PC-9 (cell line): ENCODE measurements around the gene CDK11B. TPM values are rescaled to one million over a fixed set of nuclear protein-coding genes. Genes with fewer than 3 reads are reported as not detected.

Source experiments
- BruUV-seq: library from RNA; stranded (reverse); fragments of 400-500 nt; replicated peaks from 2 replicates; lab custom pipeline; 2021; lab: Mats Ljungman, UMichigan
- CTCF ChIA-PET: fragments of 300-600 bp; sonication (Branson Sonifier 250); formaldehyde crosslinking; loops from one replicate; lab custom pipeline; 2022; ENCODE audit warnings: antibody characterized with exemption; lab: Charles Lee
- POLR2A ChIA-PET: fragments of 300-600 bp; sonication (Branson Sonifier 250); formaldehyde crosslinking; loops from one replicate; lab custom pipeline; 2022; ENCODE audit warnings: antibody characterized with exemption; ENCODE audit not compliant: unreplicated experiment; lab: Charles Lee
- DNase-seq, 2 experiments: peaks; one replicate each; pipeline versions ENCODE4 v3.0.0 to v3.0.0-alpha.2; 2015 to 2022; ENCODE audit warnings: mixed read lengths in 1 of 2
- H2AFZ ChIP-seq: fragments of 200-600 bp; sonication (generic); 2 replicates; pipeline ENCODE4 v1.8.1; 2017; ENCODE audit warnings: antibody characterized with exemption
- H3F3A ChIP-seq: fragments of 200-600 bp; sonication (generic); 2 replicates; pipeline ENCODE4 v1.8.1; 2017; ENCODE audit warnings: antibody characterized with exemption, mild to moderate bottlenecking, low read depth; ENCODE audit not compliant: insufficient read depth
- H3K27ac ChIP-seq: fragments of 200-600 bp; sonication (generic); 2 replicates; pipeline ENCODE4 v1.6.1; 2016; ENCODE audit warnings: mixed run types
- H3K27me3 ChIP-seq: fragments of 200-600 bp; sonication (generic); 2 replicates; pipeline ENCODE4 v1.6.1; 2016; ENCODE audit warnings: low read depth, mixed run types; ENCODE audit not compliant: insufficient read depth
- H3K36me3 ChIP-seq: fragments of 200-600 bp; sonication (generic); 2 replicates; pipeline ENCODE4 v1.6.1; 2016; ENCODE audit warnings: low read depth, mixed run types
- H3K4me1 ChIP-seq: fragments of 200-600 bp; sonication (generic); replicated peaks from 2 replicates; pipeline ENCODE4 v1.6.1; 2016; ENCODE audit warnings: mixed run types; ENCODE audit not compliant: insufficient read depth
- H3K4me2 ChIP-seq: fragments of 200-600 bp; sonication (generic); 2 replicates; pipeline ENCODE4 v1.6.1; 2017; ENCODE audit warnings: mixed run types
- H3K4me3 ChIP-seq: fragments of 200-600 bp; sonication (generic); 2 replicates; pipeline ENCODE4 v1.6.1; 2016; ENCODE audit warnings: mixed run types
- H3K79me2 ChIP-seq: fragments of 200-600 bp; sonication (generic); 2 replicates; pipeline ENCODE4 v1.6.1; 2017; ENCODE audit warnings: low read depth, mixed run types
- H3K9me2 ChIP-seq: fragments of 200-600 bp; sonication (generic); 2 replicates; pipeline ENCODE4 v1.8.1; 2017; ENCODE audit warnings: mild to moderate bottlenecking; ENCODE audit not compliant: insufficient read depth
- H3K9me3 ChIP-seq: fragments of 200-600 bp; sonication (generic); 2 replicates; pipeline ENCODE4 v1.8.1; 2016; ENCODE audit warnings: low read depth; ENCODE audit not compliant: insufficient read depth
- H4K20me1 ChIP-seq: fragments of 200-600 bp; sonication (generic); 2 replicates; pipeline ENCODE4 v1.8.1; 2017; ENCODE audit not compliant: insufficient read depth
- CTCF ChIP-seq: fragments of 200-600 bp; sonication (generic); conservative IDR thresholded peaks from 2 replicates; pipeline ENCODE4 v1.6.1; 2017; ENCODE audit warnings: mixed run types, antibody characterized with exemption, mild to moderate bottlenecking, moderate library complexity
- EZH2 ChIP-seq: fragments of 200-600 bp; sonication (generic); IDR thresholded peaks from 2 replicates; pipeline ENCODE4 v1.8.0; 2017; ENCODE audit warnings: antibody characterized with exemption, low read depth
- intact Hi-C: fragments of 100-400 bp; cut with micrococcal nuclease; formaldehyde crosslinking; loops from one replicate; pipeline ENCODE4 v1.10.0; 2022; ENCODE audit not compliant: unreplicated experiment
- total RNA-seq: library from RNA; stranded (reverse); gene quantifications from 2 replicates; pipeline ENCODE4 v1.2.3, GENCODE V29; 2021

Gene CDK11B
- total RNA-seq, 1 experiment from 2014 or later: 21.2 TPM

DNA sequence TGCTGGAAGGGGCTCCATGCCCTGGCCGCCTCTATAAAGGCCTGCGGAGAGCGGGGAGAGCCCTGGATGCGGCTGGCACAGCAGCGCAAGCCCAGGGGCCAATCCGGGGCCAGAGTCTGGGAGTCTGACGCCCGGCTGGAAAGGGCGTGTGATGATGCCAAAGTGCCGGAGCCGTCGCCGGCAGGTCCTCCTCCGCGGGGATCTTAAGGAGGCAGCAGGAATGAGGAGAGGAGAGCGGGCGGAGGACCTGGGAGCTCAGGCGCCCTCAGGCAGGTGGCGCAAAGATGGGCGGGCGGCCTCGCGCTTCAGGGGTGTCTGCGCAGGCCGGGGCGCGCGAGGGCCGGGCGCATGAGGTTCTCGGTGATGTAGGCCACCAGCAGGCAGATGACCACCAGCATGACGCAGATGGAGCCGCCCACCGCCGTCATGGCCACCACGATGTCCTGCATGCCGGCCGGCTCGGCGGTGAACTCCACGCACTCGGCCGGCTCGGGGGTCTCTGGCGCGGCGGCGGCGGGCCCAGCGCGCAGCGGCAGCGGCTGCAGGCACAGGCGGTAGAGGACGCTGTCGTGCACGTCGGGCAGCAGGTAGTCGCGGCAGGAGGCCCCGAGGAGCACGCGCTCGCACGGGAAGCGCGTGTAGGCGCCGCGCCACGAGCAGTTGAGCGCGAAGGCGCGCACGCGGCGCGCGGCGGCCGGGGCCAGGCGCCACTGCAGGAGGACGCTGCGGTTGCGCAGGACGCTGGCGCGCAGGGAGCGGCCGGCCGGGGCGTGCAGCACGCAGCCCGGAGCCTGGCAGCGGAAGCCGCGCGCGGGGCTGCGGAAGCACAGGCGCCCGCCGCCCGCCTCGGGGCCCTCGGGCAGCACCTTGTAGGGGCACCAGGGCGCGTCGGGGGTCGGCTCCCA lies 59.5 kb downstream of the CDK11B start:
- no peaks in the 10 kb centered on the region for H3K9me3 ChIP-seq
- no peaks in the 10 kb centered on the region for H3K4me1 ChIP-seq
- BruUV-seq: no TSS peak
- CTCF ChIA-PET: no interaction called here
- no peaks in the 10 kb centered on the region for H3K9me2 ChIP-seq
- TF ChIP-seq CTCF (no peak), EZH2 (no peak)
- POLR2A ChIA-PET: no interaction called here
- H3K27me3 ChIP-seq: peaks cover 18% of the 10 kb centered on the region; the same call in 1 of the 2 replicates
- intact Hi-C loops: no loop called here
- no peaks in the 10 kb centered on the region for H3K79me2 ChIP-seq
- no peak overlapping the region for H3K27ac ChIP-seq
- peaks cover 11% of the 10 kb centered on the region; the same call in 1 of the 2 replicates for H3F3A ChIP-seq
- H2AFZ ChIP-seq: no peak overlapping the region
- no peak for DNase-seq
- no peak overlapping the region for H3K4me2 ChIP-seq
- H3K4me3 ChIP-seq: no peak overlapping the region
- H4K20me1 ChIP-seq: no peaks in the 10 kb centered on the region
- H3K36me3 ChIP-seq: no peaks in the 10 kb centered on the region

GRCh38 chr1:1598720-1599029 lies 60.1 kb downstream of the CDK11B start:
- Histone ChIP-seq H3K9me2 (no peaks in the 10 kb centered on the region), H3K27ac (no peak overlapping the region), H2AFZ (no peak overlapping the region), H3K79me2 (no peaks in the 10 kb centered on the region), H3K27me3 (peaks cover 18% of the 10 kb centered on the region; the same call in 1 of the 2 replicates), H3F3A (peaks cover 11% of the 10 kb centered on the region; the same call in 1 of the 2 replicates), H3K4me2 (no peak overlapping the region), H3K9me3 (no peaks in the 10 kb centered on the region), H3K4me1 (no peaks in the 10 kb centered on the region), H3K4me3 (no peak overlapping the region), H3K36me3 (no peaks in the 10 kb centered on the region), H4K20me1 (no peaks in the 10 kb centered on the region)
- ChIA-PET POLR2A (no interaction called here), CTCF (no interaction called here)
- intact Hi-C loops: no loop called here
- no peak for DNase-seq
- TF ChIP-seq CTCF (no peak), EZH2 (no peak)
- BruUV-seq: no TSS peak

GRCh38 chr1:1598051-1598719 lies 60.6 kb downstream of the CDK11B start:
- H2AFZ ChIP-seq: no peak overlapping the region

More at GRCh38 chr1:1598051-1598719, 60.6 kb downstream of the CDK11B start:
- H3K9me2 ChIP-seq: no peaks in the 10 kb centered on the region
- ChIA-PET POLR2A (no interaction called here), CTCF (no interaction called here)
- BruUV-seq: no TSS peak
- no peaks in the 10 kb centered on the region for H3K79me2 ChIP-seq
- H3K4me2 ChIP-seq: no peak overlapping the region
- H3F3A ChIP-seq: peaks cover 11% of the 10 kb centered on the region; the same call in 1 of the 2 replicates
- DNase-seq: no peak
- H3K27me3 ChIP-seq: peaks cover 18% of the 10 kb centered on the region; the same call in 1 of the 2 replicates
- H3K9me3 ChIP-seq: no peaks in the 10 kb centered on the region
- intact Hi-C loops: no loop called here
- H3K4me1 ChIP-seq: no peaks in the 10 kb centered on the region
- TF ChIP-seq CTCF (no peak; the same call in 1 of the 2 replicates), EZH2 (no peak)
- H3K27ac ChIP-seq: no peak overlapping the region
- H3K36me3 ChIP-seq: no peaks in the 10 kb centered on the region
- no peak overlapping the region for H3K4me3 ChIP-seq
- no peaks in the 10 kb centered on the region for H4K20me1 ChIP-seq
